ENCODE results near the gene TENM4.

TENM4 gene

DNA sequence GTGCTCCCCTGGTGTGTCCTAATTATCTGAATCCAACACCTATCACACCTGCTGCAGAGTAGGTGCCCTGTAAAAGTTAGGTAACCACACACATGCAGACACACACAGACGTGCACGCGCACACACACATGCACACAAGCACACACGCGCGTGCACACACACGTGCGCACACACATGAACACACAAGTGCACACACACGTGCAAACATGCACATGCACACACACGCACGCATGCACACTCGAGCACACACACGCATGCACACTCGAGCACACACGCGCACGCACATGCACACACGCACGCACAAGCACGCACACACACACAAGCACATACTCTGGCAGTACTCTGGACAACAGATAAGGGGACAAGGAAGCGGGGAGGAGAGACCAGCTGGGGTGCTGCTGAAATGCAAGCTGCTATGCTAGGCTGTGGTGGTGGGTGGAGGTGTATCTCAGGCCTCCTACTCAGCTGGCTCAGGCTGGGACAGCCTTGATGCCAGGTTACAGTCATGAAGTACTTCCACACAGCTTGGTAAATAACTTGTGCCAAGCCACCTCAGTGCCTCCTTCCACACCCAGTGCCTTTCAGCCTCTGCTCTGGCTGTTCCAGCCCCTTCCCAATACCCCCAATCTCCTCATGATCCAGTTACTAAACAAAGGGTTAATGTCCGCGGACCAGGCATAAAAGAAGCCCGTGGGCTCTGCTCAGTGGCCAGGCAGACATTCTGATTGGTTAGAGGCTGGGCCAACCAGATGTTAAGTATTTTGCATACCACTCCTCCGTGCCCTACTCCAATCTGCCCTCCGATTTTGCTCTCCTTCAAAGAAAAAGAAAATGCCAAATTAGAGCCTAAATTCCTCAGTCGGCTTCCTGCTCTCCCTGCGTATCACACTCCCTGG, 374.1 kb downstream of the TENM4 start:
- DNase-seq (ENCODE audit: low read depth in 1 of 2, low spot score in 1 of 2), result peak in 1 of 2 experiments; percentile 25
- in situ Hi-C loops (cut with HindIII; ENCODE audit: low pct_unique_long_range_greater_than_20kb, low sequenced_read_pairs), result no loop called here
- TF ChIP-seq JUND (IDR thresholded peaks at IDR 0.05; ENCODE audit: low read depth), result no peak

- no peak for TF ChIP-seq JUND (IDR thresholded peaks at IDR 0.05; ENCODE audit: low read depth)
- DNase-seq (ENCODE audit: low read depth in 1 of 2, low spot score in 1 of 2), result peak in 1 of 2 experiments; percentile 38
- in situ Hi-C loops (cut with HindIII; ENCODE audit: low pct_unique_long_range_greater_than_20kb, low sequenced_read_pairs), result no loop called here
Measured at GRCh38 chr11:79062814-79063762, 377.7 kb downstream of the TENM4 start.

GRCh38 chr11:79060081-79060953, 380.5 kb downstream of the TENM4 start:
- in situ Hi-C loops (cut with HindIII; ENCODE audit: low pct_unique_long_range_greater_than_20kb, low sequenced_read_pairs), result no loop called here
- TF ChIP-seq JUND (IDR thresholded peaks at IDR 0.05; ENCODE audit: low read depth), result no peak
- DNase-seq (ENCODE audit: low read depth in 1 of 2, low spot score in 1 of 2), result peak in 1 of 2 experiments; percentile 69

DNA sequence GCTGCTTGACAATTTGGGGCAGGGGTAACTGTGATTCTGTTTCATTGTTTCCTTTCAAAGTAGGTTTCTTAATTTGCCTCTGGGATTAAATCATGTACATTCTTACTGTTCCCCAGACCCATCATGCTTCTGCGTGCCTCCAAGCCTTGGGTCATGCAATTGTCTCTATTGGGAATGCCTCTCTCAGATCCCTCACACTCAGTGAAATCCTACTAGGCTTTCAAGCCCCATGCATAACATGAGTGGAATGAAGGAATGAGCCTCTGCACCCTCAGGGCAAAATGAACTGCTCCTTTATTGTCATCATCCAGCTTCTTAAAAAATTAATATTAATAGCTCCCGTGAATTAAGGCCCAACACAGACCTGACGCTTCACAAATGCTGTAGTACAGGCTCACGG, 381.7 kb downstream of the TENM4 start:
- TF ChIP-seq JUND (IDR thresholded peaks at IDR 0.05; ENCODE audit: low read depth), result no peak
- peak in 1 of 2 experiments; percentile 39 for DNase-seq (ENCODE audit: low read depth in 1 of 2, low spot score in 1 of 2)
- in situ Hi-C loops (cut with HindIII; ENCODE audit: low pct_unique_long_range_greater_than_20kb, low sequenced_read_pairs), result no loop called here

- DNase-seq (ENCODE audit: low read depth in 1 of 2, low spot score in 1 of 2), result peak in 1 of 2 experiments; percentile 64
- in situ Hi-C loops (cut with HindIII; ENCODE audit: low pct_unique_long_range_greater_than_20kb, low sequenced_read_pairs), result no loop called here
- no peak for TF ChIP-seq JUND (IDR thresholded peaks at IDR 0.05; ENCODE audit: low read depth)
Measured at GRCh38 chr11:79055856-79056631, 384.8 kb downstream of the TENM4 start.

DNA sequence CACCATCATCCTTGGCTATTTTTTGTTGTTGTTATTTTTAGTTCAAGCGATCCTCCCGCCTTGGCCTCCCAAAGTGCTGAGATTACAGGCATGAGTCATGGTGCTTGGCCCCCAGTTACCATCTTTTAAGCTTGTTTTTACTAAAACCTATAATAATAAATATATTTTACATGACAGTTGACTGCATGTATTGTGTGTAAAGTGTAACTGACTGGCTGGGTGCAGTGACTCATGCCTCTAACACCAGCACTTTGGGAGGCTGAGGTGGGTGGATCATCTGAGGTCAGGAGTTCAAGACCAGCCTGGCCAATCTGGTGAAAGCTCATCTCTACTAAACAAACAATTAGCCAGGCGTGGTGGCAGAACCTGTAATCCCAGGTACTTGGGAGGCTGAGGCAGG, 386.2 kb downstream of the TENM4 start:
- peak in 1 of 2 experiments; percentile 65 for DNase-seq (ENCODE audit: low read depth in 1 of 2, low spot score in 1 of 2)
- TF ChIP-seq JUND (IDR thresholded peaks at IDR 0.05; ENCODE audit: low read depth), result no peak
- in situ Hi-C loops (cut with HindIII; ENCODE audit: low pct_unique_long_range_greater_than_20kb, low sequenced_read_pairs), result no loop called here

- DNase-seq (ENCODE audit: low read depth in 1 of 2, low spot score in 1 of 2), result peak in 1 of 2 experiments; percentile 40
- no peak for TF ChIP-seq JUND (IDR thresholded peaks at IDR 0.05; ENCODE audit: low read depth)
Measured at GRCh38 chr11:79052544-79052943, 388.3 kb downstream of the TENM4 start.

DNA sequence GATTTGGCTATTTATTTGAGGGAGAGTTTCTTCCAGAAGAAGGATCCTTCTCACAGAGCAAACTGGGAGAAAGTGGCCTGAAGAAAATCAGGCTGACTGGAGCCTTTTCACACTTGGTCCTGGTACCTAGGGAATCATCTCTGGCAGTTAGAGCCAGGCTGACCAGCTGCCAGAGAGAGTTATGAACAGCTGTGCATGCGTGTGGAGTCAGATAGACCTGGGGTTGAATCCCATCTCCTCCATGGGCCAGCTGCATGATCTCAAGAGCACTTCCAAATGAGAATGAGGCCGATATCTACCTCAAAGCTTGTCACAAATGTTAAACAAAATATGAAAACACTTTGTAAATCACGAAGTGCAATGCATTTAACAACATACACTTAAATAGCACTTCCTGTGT, 390.0 kb downstream of the TENM4 start:
- in situ Hi-C loops (cut with HindIII; ENCODE audit: low pct_unique_long_range_greater_than_20kb, low sequenced_read_pairs), result no loop called here
- no peak for DNase-seq (ENCODE audit: low read depth in 1 of 2, low spot score in 1 of 2)
- no peak for TF ChIP-seq JUND (IDR thresholded peaks at IDR 0.05; ENCODE audit: low read depth)

More at GRCh38 chr11:79052544-79052943, 388.3 kb downstream of the TENM4 start:
- in situ Hi-C loops (cut with HindIII; ENCODE audit: low pct_unique_long_range_greater_than_20kb, low sequenced_read_pairs), result no loop called here

GRCh38 chr11:79049741-79050179, 391.1 kb downstream of the TENM4 start:
- in situ Hi-C loops (cut with HindIII; ENCODE audit: low pct_unique_long_range_greater_than_20kb, low sequenced_read_pairs), result no loop called here
- DNase-seq (ENCODE audit: low read depth in 1 of 2, low spot score in 1 of 2), result no peak
- no peak for TF ChIP-seq JUND (IDR thresholded peaks at IDR 0.05; ENCODE audit: low read depth)

- in situ Hi-C loops (cut with HindIII; ENCODE audit: low pct_unique_long_range_greater_than_20kb, low sequenced_read_pairs), result no loop called here
- no peak for DNase-seq (ENCODE audit: low read depth in 1 of 2, low spot score in 1 of 2)
- no peak for TF ChIP-seq JUND (IDR thresholded peaks at IDR 0.05; ENCODE audit: low read depth)
Measured at GRCh38 chr11:79047980-79048379, 392.9 kb downstream of the TENM4 start.

DNA sequence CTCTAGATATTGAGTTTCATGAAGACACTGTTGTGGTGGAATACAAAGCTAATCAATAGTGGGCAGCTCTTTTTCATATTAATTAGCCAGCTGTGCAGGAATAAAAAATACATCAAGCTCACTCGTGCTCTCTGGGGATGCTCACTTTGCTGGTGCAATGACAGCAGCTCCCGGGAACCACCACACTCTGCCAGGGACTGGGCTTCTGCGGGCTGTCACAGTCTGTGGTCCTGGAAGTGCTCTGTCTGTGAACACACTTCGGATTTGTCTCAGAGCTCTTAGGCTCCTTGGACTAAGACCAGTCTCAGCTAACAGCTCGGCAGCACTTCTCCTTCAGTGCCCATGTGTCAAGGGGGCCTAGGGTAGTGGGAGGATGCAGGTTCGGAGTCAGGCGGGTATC, 393.5 kb downstream of the TENM4 start:
- TF ChIP-seq JUND (IDR thresholded peaks at IDR 0.05; ENCODE audit: low read depth), result no peak
- in situ Hi-C loops (cut with HindIII; ENCODE audit: low pct_unique_long_range_greater_than_20kb, low sequenced_read_pairs), result no loop called here

More for the DNA sequence above, 393.5 kb downstream of the TENM4 start:
- DNase-seq (ENCODE audit: low read depth in 1 of 2, low spot score in 1 of 2), result no peak

All from T47D (cell line).